Smooth muscle cell of the umbilical artery (primary cell): ENCODE data around the gene THUMPD3. TPM values are rescaled to one million over a fixed set of nuclear protein-coding genes. Genes with fewer than 3 reads are reported as not detected.

Experiments used
- total RNA-seq: library from RNA; depleted of rRNA; stranded (reverse); fragments of >200 nt; gene quantifications from 2 replicates; pipeline ENCODE4 v1.2.3, GENCODE V29; 2014

Gene THUMPD3
- 53.4 and 61.3 TPM in 2 replicates for total RNA-seq

GRCh38 chr3:9362731-9363530, at the start of gene THUMPD3:
Gene THUMPD3, plus strand, starts transcription at chr3:9363054. Its CDS starts 2,015 bp downstream, at chr3:9365069.

GRCh38 chr3:9397332-9397905, 34.6 kb downstream of the THUMPD3 start, which contains the start of gene SETD5:
Gene SETD5, plus strand, starts transcription at chr3:9397615. Its CDS starts 31,324 bp downstream, at chr3:9428939.

Other genes with a start within 250 kb of the THUMPD3 start
- gene SRGAP3, start 113.4 kb upstream of the THUMPD3 start, total RNA-seq, result 1.5 and 4.9 TPM in 2 replicates
- 54.3 and 82.2 TPM in 2 replicates for gene SETD5, start 34.6 kb downstream of the THUMPD3 start, total RNA-seq
- gene LHFPL4, start 190.8 kb downstream of the THUMPD3 start, total RNA-seq, result not detected in 2 replicates